H1 (cell line): ENCODE measurements around the gene FAM81A.

ENCODE experiments used
- SP2 ChIP-seq: IDR thresholded peaks from 2 replicates; pipeline ENCODE4 v1.6.1; 2012; ENCODE audit warnings: mild to moderate bottlenecking, low read length, inconsistent platforms
- TF ChIP-seq, protein P1 (sequence below), 3 experiments: IDR thresholded peaks; 1 replicate in 2 of 3; 2 replicates in 1 of 3; pipeline versions ENCODE4 v1.5.1 to v1.6.1; 2011; ENCODE audit warnings: low read length in 3 of 3, mild to moderate bottlenecking in 3 of 3, inconsistent platforms in 2 of 3, low read depth in 1 of 3, moderate library complexity in 1 of 3; ENCODE audit not compliant: insufficient read depth in 1 of 3; ENCODE audit errors: control extremely low read depth in 1 of 3

- no peak for TF ChIP-seq SP2
- TF ChIP-seq, protein P1, sequence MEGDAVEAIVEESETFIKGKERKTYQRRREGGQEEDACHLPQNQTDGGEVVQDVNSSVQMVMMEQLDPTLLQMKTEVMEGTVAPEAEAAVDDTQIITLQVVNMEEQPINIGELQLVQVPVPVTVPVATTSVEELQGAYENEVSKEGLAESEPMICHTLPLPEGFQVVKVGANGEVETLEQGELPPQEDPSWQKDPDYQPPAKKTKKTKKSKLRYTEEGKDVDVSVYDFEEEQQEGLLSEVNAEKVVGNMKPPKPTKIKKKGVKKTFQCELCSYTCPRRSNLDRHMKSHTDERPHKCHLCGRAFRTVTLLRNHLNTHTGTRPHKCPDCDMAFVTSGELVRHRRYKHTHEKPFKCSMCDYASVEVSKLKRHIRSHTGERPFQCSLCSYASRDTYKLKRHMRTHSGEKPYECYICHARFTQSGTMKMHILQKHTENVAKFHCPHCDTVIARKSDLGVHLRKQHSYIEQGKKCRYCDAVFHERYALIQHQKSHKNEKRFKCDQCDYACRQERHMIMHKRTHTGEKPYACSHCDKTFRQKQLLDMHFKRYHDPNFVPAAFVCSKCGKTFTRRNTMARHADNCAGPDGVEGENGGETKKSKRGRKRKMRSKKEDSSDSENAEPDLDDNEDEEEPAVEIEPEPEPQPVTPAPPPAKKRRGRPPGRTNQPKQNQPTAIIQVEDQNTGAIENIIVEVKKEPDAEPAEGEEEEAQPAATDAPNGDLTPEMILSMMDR (IDR thresholded peaks at IDR 0.05; ENCODE audit: control extremely low read depth in 1 of 3, insufficient read depth in 1 of 3, low read depth in 1 of 3, low read length in 3 of 3) = no peak
Measured at GRCh38 chr15:59519329-59519728, 81.3 kb downstream of the FAM81A start.
